Psoas muscle (tissue), 8 donors: ENCODE results near the gene DTNBP1. TPM values are rescaled to one million over a fixed set of nuclear protein-coding genes. Genes with fewer than 3 reads are reported as not detected.

Experiments used
- ATAC-seq, 4 donors: fragments of 200-7000 bp; cut with Tn5 transposase; one replicate each; pipeline ENCODE4 v1.9.1; 2020; ENCODE audit warnings: moderate library complexity in 3 of 4, mild to moderate bottlenecking in 2 of 4
- DNase-seq, 2 donors: peaks; one replicate each; pipeline ENCODE4 v3.0.0-alpha.2; 2020
- H3K27ac ChIP-seq: fragments of 200-600 bp; one replicate; pipeline ENCODE4 v1.8.0; 2022
- H3K27me3 ChIP-seq, 3 donors: fragments of 200-600 bp in 1 of 3; one replicate each; pipeline versions ENCODE4 v1.6.1 to v1.8.0; 2013 to 2022; ENCODE audit warnings: low read length in 2 of 3, mild to moderate bottlenecking in 2 of 3, moderate library complexity in 1 of 3; ENCODE audit not compliant: insufficient read depth in 3 of 3
- H3K36me3 ChIP-seq, 2 donors: fragments of 200-600 bp in 1 of 2; one replicate each; pipeline versions ENCODE4 v1.6.1 to v1.8.0; 2013 to 2022; ENCODE audit warnings: low read depth in 1 of 2, mild to moderate bottlenecking in 1 of 2, moderate library complexity in 1 of 2; ENCODE audit not compliant: insufficient read depth in 1 of 2
- H3K4me1 ChIP-seq: fragments of 200-600 bp; one replicate; pipeline ENCODE4 v1.8.0; 2022
- H3K4me3 ChIP-seq: fragments of 200-600 bp; one replicate; pipeline ENCODE4 v1.8.0; 2022; ENCODE audit warnings: mild to moderate bottlenecking
- H3K9me3 ChIP-seq: fragments of 200-600 bp; one replicate; pipeline ENCODE4 v1.8.0; 2022
- CTCF ChIP-seq: fragments of 200-600 bp; IDR thresholded peaks from one replicate; pipeline ENCODE4 v1.8.0; 2022; ENCODE audit warnings: antibody characterized with exemption
- WGBS, 3 donors: extraction: QIAGEN DNeasy Blood & Tissue Kit; methylation state at CpG; one replicate each; pipeline versions ENCODE4 v1.1.6 to v1.1.7; 2013; 5-methylcytosine and 5-hydroxymethylcytosine counted together
- intact Hi-C, 2 donors: fragments of 100-400 bp; cut with DNase I; formaldehyde crosslinking; loops; one replicate each; pipeline versions ENCODE4 v1.11.0 to v1.14.2; 2022
- polyA plus RNA-seq, 3 donors: library from polyadenylated mRNA; stranded (reverse); fragments of 200-250 nt; gene quantifications; one replicate each; pipeline ENCODE4 v1.2.3, GENCODE V29; 2013
- total RNA-seq, 4 donors: library from RNA; stranded (reverse); fragmentation: NEBNext Ultra II Directional in 2 of 4; extraction: Animal tissue kit (Norgen Biotek cat#: 25700) in 2 of 4; gene quantifications; one replicate each; pipeline versions ENCODE4 v1.2.1 to v1.2.4, GENCODE V29; 2021 to 2023
- donor health status: healthy with polysubstance abuse.
- donor health status: DM: no; HTN: no; CAD: no; lungs with moderate emphysema.
- donor health status: Bipolar disorder and iron deficiency.
- donor health status: healthy.
- donor health status: DM: yes; HTN: yes; CAD: no.
- donor health status: DM: no; HTN: no; CAD: no.
- donor health status: DM: no; HTN: no; CAD: no.
- donor health status: DM: yes; HTN: yes; CAD: no.

DTNBP1 gene
- total and polyA plus RNA-seq, 7 donors, result 8.0 to 22.0 (median 15.0) TPM

- Histone ChIP-seq H3K36me3 (peaks cover 0 to 13% of the 10 kb centered on the region in 2 donors), H3K27ac (peak overlapping the region; percentile 62), H3K27me3 (no peaks in the 10 kb centered on the region), H3K9me3 (no peaks in the 10 kb centered on the region), H3K4me1 (peaks cover 38% of the 10 kb centered on the region), H3K4me3 (no peak overlapping the region)
- intact Hi-C loops, result loop anchor here (5.0 to 10.0 kb wide), 5 partner anchors 110 to 1495 kb away; no protein-coding TSS in a partner anchor
- no peak for ATAC-seq
- 84 to 91% (median 89%) methylated on average over 4 of the region's 4 CpGs for WGBS, 3 donors
- no peak for DNase-seq
- TF ChIP-seq CTCF, result no peak
These were observed 40.6 kb downstream of the DTNBP1 start for GRCh38 chr6:15622045-15622740.

GRCh38 chr6:15621203-15622044 is 41.4 kb downstream of the DTNBP1 start:
- intact Hi-C loops, result loop anchor here (5.0 to 10.0 kb wide), 5 partner anchors 109 to 1494 kb away; no protein-coding TSS in a partner anchor
- TF ChIP-seq CTCF, result no peak
- Histone ChIP-seq H3K9me3 (no peaks in the 10 kb centered on the region), H3K36me3 (peaks cover 0 to 8% of the 10 kb centered on the region in 2 donors), H3K4me3 (no peak overlapping the region), H3K27me3 (no peaks in the 10 kb centered on the region), H3K4me1 (peaks cover 38% of the 10 kb centered on the region), H3K27ac (peak overlapping the region; percentile 62)
- WGBS, 3 donors, result 27 to 53% (median 29%) methylated on average over 6 of the region's 6 CpGs
- ATAC-seq, result peak in 3 of 4 donors; percentile 56 to 67 (median 63)
- peak; percentile 26 to 65 for DNase-seq

- no peak for TF ChIP-seq CTCF
- ATAC-seq (peak in 1 of 4 donors; percentile 69), DNase-seq (no peak)
- peaks cover 0 to 4% of the 10 kb centered on the region in 2 donors for H3K36me3 ChIP-seq
- peaks cover 38% of the 10 kb centered on the region for H3K4me1 ChIP-seq
- H3K4me3 ChIP-seq, result no peak overlapping the region
- H3K27me3 ChIP-seq, result no peaks in the 10 kb centered on the region
- no peak overlapping the region for H3K27ac ChIP-seq
- no peaks in the 10 kb centered on the region for H3K9me3 ChIP-seq
- intact Hi-C loops, result loop anchor here (5.0 to 10.0 kb wide), 5 partner anchors 108 to 1493 kb away; no protein-coding TSS in a partner anchor
- WGBS, 3 donors, result 22 to 41% (median 32%) methylated on average over 4 of the region's 4 CpGs
These were observed 42.2 kb downstream of the DTNBP1 start for GRCh38 chr6:15620611-15621010.

- no peak for TF ChIP-seq CTCF
- no peak overlapping the region for H3K4me3 ChIP-seq
- H3K27me3 ChIP-seq, result no peaks in the 10 kb centered on the region
- H3K27ac ChIP-seq, result no peak overlapping the region
- DNase-seq, result no peak
- no peak for ATAC-seq
- intact Hi-C loops, result no loop called here
- WGBS, 3 donors, result 99 to 100% (median 100%) methylated on average over 1 of the region's 1 CpG
- no peaks in the 10 kb centered on the region for H3K9me3 ChIP-seq
- H3K4me1 ChIP-seq, result peaks cover 38% of the 10 kb centered on the region
- peaks cover 2 to 8% of the 10 kb centered on the region in 2 donors for H3K36me3 ChIP-seq
These were observed 43.5 kb downstream of the DTNBP1 start for GRCh38 chr6:15619330-15619729.
